IPS-15b (cell line): ENCODE data around the gene RUSC1.

Experiments used
- H3K27me3 ChIP-seq: one replicate; pipeline ENCODE4 v1.6.1; 2013; ENCODE audit warnings: low read length; ENCODE audit not compliant: control insufficient read depth, insufficient read depth
- H3K36me3 ChIP-seq: one replicate; pipeline ENCODE4 v1.6.1; 2013; ENCODE audit warnings: low read length; ENCODE audit not compliant: control insufficient read depth, insufficient read depth
- H3K4me1 ChIP-seq: one replicate; pipeline ENCODE4 v1.6.1; 2013; ENCODE audit warnings: mild to moderate bottlenecking, low read length; ENCODE audit not compliant: control insufficient read depth, insufficient read depth
- H3K4me3 ChIP-seq: one replicate; pipeline ENCODE4 v1.5.1; 2013; ENCODE audit warnings: low read depth, low read length
- H3K9ac ChIP-seq: one replicate; pipeline ENCODE4 v1.6.1; 2013; ENCODE audit warnings: low read depth, mild to moderate bottlenecking, low read length
- H3K9me3 ChIP-seq: one replicate; pipeline ENCODE4 v1.6.1; 2013; ENCODE audit warnings: mild to moderate bottlenecking, low read length; ENCODE audit not compliant: control insufficient read depth, insufficient read depth

Gene RUSC1, protein sequence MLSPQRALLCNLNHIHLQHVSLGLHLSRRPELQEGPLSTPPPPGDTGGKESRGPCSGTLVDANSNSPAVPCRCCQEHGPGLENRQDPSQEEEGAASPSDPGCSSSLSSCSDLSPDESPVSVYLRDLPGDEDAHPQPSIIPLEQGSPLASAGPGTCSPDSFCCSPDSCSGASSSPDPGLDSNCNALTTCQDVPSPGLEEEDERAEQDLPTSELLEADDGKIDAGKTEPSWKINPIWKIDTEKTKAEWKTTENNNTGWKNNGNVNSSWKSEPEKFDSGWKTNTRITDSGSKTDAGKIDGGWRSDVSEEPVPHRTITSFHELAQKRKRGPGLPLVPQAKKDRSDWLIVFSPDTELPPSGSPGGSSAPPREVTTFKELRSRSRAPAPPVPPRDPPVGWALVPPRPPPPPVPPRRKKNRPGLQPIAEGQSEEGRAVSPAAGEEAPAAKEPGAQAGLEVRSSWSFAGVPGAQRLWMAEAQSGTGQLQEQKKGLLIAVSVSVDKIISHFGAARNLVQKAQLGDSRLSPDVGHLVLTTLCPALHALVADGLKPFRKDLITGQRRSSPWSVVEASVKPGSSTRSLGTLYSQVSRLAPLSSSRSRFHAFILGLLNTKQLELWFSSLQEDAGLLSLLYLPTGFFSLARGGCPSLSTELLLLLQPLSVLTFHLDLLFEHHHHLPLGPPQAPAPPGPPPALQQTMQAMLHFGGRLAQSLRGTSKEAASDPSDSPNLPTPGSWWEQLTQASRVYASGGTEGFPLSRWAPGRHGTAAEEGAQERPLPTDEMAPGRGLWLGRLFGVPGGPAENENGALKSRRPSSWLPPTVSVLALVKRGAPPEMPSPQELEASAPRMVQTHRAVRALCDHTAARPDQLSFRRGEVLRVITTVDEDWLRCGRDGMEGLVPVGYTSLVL

DNA sequence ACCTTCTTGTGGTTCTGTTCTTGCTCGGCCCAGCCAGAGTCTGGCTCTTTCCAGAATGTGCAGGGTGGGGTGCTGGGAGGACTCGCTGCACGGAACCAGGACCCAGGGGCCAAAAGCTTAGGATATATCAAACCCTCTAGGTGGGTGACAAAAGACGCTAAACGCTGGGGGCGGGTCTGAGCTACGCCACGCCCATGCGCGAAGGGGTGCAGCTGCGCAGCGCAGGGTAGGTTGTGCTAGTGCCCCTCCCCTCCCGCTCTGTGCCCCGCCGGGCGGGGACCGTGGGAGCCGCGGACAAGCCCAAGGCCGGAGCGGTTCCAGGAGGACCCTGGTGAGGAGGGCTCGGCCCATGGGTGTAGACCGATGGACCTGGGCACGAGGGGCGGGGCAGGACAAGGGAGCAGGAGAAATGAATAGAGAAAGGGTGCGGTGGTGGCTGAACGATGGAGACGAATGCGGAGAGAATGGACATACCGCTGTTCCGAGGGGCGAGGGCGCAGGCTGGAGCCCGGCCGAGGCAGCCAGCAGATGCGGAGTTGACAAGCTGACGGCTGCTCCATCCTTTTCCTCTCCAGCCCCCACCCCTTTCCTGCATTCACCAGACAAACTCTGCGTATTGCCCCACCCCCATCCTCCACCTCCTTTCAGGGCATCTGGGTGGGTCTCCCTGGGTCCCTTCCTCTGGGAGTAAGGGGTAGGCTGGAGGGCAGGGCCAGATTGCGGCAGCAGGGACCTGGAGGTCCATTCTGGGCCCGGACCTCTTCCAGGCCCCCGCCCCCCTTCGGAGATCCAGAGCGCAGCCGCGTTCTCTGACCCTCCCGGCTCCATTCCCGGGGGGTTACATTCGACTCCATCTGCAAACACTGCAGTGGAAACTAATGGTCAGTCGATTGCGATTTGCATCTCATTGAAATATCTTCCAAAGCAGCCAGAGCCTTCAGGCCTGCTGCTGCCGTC lies at the start of gene RUSC1:
Gene RUSC1, plus strand, starts transcription at position 234 of the 957 bp plus-strand sequence. CDS start 880 bp downstream, outside the sequence.
- H3K4me3 ChIP-seq: peak within 1 kb of the TSS; percentile 97
- H3K36me3 ChIP-seq: peaks cover 4% of the 10 kb centered on the region
- peaks cover 16% of the 10 kb centered on the region for H3K4me1 ChIP-seq
- H3K9me3 ChIP-seq: no peaks in the 10 kb centered on the region
- H3K27me3 ChIP-seq: peaks cover 12% of the 10 kb centered on the region
- H3K9ac ChIP-seq: peak within 1 kb of the TSS; percentile 8

DNA sequence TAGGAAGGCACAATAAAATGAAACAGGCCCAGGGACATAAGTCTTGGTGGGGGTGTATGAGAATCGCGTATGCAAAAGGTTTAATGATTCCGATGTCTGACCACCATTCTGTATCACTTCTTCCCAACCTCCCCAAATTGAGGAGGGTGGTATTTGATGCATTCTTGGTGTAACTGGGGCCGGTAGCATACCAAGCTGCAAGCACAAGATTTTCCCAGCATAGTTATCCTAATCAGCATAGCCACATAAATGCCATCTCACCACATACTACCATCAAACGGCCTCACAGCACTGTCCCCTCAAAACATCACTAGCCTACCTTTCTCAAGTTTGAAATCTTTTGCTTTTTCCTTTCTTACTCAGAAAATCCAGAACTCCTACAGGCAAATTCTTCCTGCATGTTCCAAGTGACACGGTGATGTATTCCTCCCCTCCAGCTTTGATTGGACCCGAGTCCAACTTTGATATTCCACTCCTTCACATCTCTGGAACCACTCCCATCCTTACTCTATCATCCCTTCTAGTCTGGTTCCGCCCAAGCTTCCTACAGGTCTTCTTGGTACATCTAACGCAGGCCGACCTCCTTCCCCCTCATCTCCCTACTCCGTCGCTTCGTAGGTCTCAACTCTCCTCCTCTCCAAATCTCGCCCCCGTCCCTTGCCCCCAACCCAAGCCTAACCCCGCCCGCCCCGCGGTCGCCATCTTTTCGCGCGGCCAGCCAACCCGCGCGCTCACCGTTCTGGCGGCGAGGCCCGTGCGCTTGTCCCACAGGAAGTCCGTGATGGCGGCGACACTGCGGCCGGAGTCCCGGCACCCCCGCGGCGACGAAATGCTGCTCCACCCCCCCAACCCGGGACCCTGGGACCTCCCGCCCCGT lies 48.0 kb upstream of the RUSC1 start:
- H3K27me3 ChIP-seq: peaks cover 12% of the 10 kb centered on the region
- H3K4me1 ChIP-seq: peaks cover 4% of the 10 kb centered on the region
- H3K36me3 ChIP-seq: peaks cover 28% of the 10 kb centered on the region
- peak overlapping the region; percentile 87 for H3K4me3 ChIP-seq
- H3K9ac ChIP-seq: peak overlapping the region; percentile 72
- H3K9me3 ChIP-seq: no peaks in the 10 kb centered on the region

DNA sequence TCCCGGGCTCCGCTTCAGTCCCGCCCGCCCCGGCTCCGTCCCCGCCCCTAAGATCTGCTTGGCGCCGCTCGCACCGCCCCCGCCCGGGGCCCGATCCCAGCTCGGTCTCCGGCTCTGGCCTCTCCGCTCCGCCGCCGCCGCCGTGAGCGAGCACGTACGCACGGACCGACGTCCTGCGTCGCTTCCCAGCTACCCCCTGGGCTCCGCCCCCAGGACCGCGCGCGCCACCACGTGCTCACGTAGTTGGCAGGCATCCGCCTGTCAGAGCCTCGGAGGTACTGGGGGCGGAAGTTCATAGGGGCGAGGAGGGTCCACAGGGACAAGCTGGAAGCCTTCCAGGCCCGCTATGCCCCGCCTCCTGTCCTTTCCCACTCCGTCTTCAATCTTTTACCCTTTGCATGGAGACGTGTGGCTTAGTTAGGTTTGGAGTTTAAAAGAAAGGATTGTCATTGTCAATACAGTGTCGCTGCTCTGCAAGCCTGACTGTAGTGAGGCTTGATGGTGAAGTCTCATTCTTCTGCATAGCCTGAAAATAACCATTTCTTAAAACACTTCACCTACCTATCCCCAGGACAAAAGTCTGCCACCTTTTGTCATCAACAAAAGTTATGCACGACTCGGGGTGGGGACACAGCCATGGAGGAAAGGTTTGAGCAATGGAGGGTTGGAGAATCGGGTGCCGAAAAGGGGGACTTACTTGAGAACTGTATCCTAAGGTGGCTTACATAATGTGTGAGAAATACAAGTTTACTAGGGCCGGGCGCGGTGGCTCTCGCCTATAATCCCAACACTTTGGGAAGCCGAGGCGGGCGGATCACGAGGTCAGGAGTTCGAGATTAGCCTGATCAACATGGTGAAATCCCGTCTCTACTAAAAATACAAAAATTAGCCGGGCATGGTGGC lies 47.1 kb upstream of the RUSC1 start, which contains the start of gene CLK2:
Gene CLK2, minus strand, starts transcription at position 162 of the 903 bp plus-strand sequence. CDS start 2,527 bp downstream, outside the sequence.
- Histone ChIP-seq H3K4me1 (peaks cover 6% of the 10 kb centered on the region), H3K36me3 (peaks cover 19% of the 10 kb centered on the region), H3K27me3 (peaks cover 12% of the 10 kb centered on the region)

DNA sequence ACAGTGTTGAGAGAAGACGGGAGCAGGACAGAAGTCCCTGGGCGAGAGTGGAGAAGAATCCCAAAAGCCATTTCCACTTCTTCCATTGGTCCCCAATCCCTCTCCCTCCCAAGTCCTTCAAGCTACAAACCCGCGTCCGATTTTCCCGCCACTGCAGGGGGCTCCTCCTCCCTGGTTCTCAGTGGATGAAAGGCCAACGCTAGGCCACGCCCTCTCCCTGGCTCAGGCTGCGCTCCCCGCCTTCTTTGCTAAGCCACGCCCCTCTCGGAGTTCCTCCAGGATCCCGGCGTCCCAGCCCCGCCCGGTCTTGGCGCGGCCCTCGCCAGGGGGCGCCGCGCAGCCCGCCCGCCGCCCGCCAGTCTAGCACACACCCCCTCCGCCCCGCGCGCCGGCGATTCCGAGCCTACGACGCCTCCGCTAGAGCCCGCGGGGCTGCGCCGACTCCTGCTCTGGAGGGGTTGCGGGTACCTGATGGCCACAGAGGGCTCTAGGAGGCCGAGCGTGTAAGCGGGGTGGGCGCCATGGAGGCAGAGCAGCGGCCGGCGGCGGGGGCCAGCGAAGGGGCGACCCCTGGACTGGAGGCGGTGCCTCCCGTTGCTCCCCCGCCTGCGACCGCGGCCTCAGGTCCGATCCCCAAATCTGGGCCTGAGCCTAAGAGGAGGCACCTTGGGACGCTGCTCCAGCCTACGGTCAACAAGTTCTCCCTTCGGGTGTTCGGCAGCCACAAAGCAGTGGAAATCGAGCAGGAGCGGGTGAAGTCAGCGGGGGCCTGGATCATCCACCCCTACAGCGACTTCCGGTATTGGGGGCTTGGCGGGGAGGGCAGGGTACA lies 43.4 kb upstream of the RUSC1 start, which contains the start of gene HCN3:
Gene HCN3, plus strand, starts transcription at position 394 of the 832 bp plus-strand sequence. Its CDS starts 128 bp downstream, at position 522.
- peaks cover 12% of the 10 kb centered on the region for H3K4me1 ChIP-seq
- peaks cover 12% of the 10 kb centered on the region for H3K27me3 ChIP-seq
- H3K9me3 ChIP-seq: no peaks in the 10 kb centered on the region
- H3K9ac ChIP-seq: no peak within 1 kb of the TSS
- H3K4me3 ChIP-seq: peak within 1 kb of the TSS; percentile 88
- no peaks in the 10 kb centered on the region for H3K36me3 ChIP-seq

More for the DNA sequence above, 47.1 kb upstream of the RUSC1 start, which contains the start of gene CLK2:
- peak within 1 kb of the TSS; percentile 87 for H3K4me3 ChIP-seq
- H3K9me3 ChIP-seq: no peaks in the 10 kb centered on the region
- H3K9ac ChIP-seq: peak within 1 kb of the TSS; percentile 72

DNA sequence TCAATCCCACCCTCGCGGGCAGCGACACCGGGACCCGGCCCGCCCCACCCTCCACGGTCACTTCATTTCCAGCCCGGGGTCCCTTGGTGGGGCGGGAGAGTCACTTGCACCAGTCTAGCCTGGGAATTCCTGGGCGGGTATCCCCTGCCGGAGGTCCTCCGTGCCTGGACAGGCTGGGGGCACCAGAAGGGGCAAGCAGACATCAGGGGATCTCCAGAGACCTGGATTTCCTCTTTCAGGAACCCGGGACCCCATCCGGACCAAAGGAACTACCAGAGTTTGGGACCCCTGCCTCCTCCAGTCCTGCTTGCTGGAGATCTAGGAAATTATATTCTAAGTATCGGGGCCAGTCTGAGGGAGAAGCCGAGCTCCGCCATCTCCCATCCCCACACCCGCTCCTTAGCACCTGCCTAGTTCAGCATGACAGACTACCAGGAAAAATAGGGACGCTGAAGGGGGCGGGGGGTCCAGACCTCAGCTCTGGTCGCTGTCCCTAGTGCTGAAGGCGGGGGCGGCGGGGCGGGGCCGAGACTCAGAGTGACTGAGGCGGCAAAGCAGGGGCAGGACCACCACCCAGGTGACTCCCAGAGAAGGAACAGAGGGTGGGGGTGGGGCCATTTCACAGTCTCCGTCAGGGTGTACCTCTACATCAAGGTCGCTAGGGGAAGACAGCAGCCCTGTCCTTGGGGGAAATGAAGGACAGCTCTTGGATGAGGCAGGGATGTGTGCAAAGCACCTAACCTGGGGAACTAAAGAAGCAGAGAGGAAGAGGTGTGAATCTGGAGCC lies 42.6 kb upstream of the RUSC1 start:
- Histone ChIP-seq H3K4me3 (peak overlapping the region; percentile 88), H3K36me3 (no peaks in the 10 kb centered on the region), H3K4me1 (peaks cover 12% of the 10 kb centered on the region), H3K9me3 (no peaks in the 10 kb centered on the region), H3K9ac (no peak overlapping the region), H3K27me3 (peaks cover 12% of the 10 kb centered on the region)

- Histone ChIP-seq H3K36me3 (no peaks in the 10 kb centered on the region), H3K9ac (no peak overlapping the region), H3K4me3 (peak overlapping the region; percentile 28), H3K27me3 (peaks cover 12% of the 10 kb centered on the region), H3K4me1 (peaks cover 12% of the 10 kb centered on the region), H3K9me3 (no peaks in the 10 kb centered on the region)
These were observed 42.0 kb upstream of the RUSC1 start for GRCh38 chr1:155278689-155279160.

DNA sequence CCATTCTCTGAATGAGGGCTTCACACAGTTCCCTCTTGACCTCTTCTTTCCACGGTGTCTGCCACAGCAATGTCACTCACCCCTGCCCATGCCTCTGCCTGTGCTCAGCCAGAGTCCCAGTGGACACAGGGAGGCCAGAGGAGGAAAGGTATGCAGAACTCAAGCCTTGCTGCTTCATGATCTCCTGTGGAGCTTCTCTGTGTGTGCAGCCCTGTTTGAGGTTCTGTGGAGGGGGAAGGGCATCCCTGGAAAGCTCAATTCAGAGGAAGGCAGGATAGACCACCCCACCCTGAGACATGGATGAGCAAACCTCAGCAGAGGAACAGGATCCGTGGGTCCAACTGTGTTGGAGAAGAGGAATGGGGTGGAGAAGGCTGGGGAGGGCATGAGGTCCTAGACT lies 41.4 kb upstream of the RUSC1 start:
- Histone ChIP-seq H3K9me3 (no peaks in the 10 kb centered on the region), H3K4me3 (no peak overlapping the region), H3K36me3 (no peaks in the 10 kb centered on the region), H3K27me3 (peaks cover 12% of the 10 kb centered on the region), H3K9ac (no peak overlapping the region), H3K4me1 (peaks cover 12% of the 10 kb centered on the region)

DNA sequence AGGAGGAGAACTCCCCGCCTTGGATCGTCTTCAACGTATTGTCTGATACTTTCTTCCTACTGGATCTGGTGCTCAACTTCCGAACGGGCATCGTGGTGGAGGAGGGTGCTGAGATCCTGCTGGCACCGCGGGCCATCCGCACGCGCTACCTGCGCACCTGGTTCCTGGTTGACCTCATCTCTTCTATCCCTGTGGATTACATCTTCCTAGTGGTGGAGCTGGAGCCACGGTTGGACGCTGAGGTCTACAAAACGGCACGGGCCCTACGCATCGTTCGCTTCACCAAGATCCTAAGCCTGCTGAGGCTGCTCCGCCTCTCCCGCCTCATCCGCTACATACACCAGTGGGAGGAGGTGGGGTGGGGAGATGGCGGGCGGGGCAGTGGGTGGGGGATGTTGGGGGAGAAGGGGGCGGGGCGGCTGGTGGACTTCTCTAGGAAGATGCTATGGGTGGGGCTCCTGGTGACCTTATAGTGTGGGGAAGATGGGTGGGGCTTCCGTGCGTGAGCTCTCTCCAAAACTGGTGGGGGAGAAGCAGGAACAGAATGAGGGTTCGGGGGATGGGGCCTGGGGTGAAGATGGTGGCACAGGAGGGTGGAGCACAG lies 38.1 kb upstream of the RUSC1 start:
- Histone ChIP-seq H3K4me1 (peaks cover 8% of the 10 kb centered on the region), H3K36me3 (no peaks in the 10 kb centered on the region), H3K4me3 (no peak overlapping the region), H3K9ac (no peak overlapping the region), H3K9me3 (no peaks in the 10 kb centered on the region), H3K27me3 (no peaks in the 10 kb centered on the region)
